ENCODE results near the gene PJVK.

GRCh38 chr2:178413472-178414265 is 37.5 kb upstream of the PJVK start:
- TF ChIP-seq DEAF1 (CRISPR knock-in tag; IDR thresholded peaks at IDR 0.05), result no peak
- no peak for TF ChIP-seq SRF (CRISPR knock-in tag; IDR thresholded peaks at IDR 0.05)
- no peak for TF ChIP-seq CTCF (IDR thresholded peaks at IDR 0.05 in 2 of 3, conservative IDR thresholded peaks at IDR 0.05 in 1 of 3; ENCODE audit: insufficient read depth in 2 of 3, low read depth in 1 of 3, low read length in 3 of 3)
- no peak for TF ChIP-seq MCM5 (IDR thresholded peaks at IDR 0.05; ENCODE audit: low read depth)

Measured in K562 (cell line).